ENCODE data around the gene MYBPH.

Gene MYBPH

DNA sequence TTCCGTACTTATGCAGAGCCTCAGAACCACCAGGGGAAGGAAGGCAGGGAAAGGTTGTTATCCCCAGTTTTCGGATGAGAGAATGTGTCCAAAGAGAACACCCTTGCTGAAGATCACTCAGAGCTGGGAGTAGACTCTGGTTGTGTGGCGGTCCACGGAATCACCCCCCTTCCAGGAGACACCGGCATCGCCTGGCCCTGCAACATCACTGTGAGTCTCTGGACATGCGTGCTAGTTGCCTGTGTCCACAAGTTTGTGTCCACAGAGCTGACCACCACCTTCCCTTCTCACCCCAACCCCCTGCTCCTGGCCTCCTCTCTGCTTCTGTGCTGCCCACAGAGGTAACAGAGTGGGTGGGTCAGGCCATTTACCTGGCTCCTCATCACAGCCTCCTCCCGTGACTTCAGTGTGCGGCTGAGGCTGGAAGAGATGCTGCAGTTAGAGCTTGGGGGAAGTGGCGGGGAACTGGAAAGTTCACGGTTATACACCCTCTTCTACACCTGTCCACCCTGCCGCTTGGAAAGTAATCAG, 7.3 kb downstream of the MYBPH start:
- peaks cover 3% of the 10 kb centered on the region for H3K4me1 ChIP-seq (ENCODE audit: control insufficient read depth, insufficient read depth, low read length)
- no peak overlapping the region for H3K4me3 ChIP-seq (ENCODE audit: low read depth, low read length)
- H3K27me3 ChIP-seq (ENCODE audit: control insufficient read depth, insufficient read depth, low read length), result no peaks in the 10 kb centered on the region
- no peak overlapping the region for H3K9ac ChIP-seq (ENCODE audit: low read depth, low read length)
- H3K9me3 ChIP-seq (ENCODE audit: control insufficient read depth, insufficient read depth, low read length), result no peaks in the 10 kb centered on the region
- H3K36me3 ChIP-seq (ENCODE audit: control insufficient read depth, insufficient read depth, low read length), result no peaks in the 10 kb centered on the region

DNA sequence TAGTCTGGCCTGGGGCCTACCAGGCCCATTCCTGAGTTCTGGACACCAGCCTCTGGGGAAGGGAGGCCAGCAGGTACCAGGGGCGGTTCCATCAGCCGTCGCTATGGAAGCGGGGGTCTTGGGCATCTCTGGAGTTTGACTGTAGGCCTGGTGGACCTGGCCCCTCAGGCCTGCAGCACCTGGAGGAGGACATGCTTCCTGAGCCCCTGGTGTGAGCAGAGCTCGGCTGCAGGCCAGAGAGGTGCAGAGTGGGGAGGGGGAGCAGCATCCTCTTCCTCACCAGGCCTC, 7.8 kb downstream of the MYBPH start:
- Histone ChIP-seq H3K9me3 (ENCODE audit: control insufficient read depth, insufficient read depth, low read length) (no peaks in the 10 kb centered on the region), H3K4me3 (ENCODE audit: low read depth, low read length) (no peak overlapping the region), H3K36me3 (ENCODE audit: control insufficient read depth, insufficient read depth, low read length) (no peaks in the 10 kb centered on the region), H3K27me3 (ENCODE audit: control insufficient read depth, insufficient read depth, low read length) (no peaks in the 10 kb centered on the region), H3K9ac (ENCODE audit: low read depth, low read length) (no peak overlapping the region), H3K4me1 (ENCODE audit: control insufficient read depth, insufficient read depth, low read length) (peaks cover 3% of the 10 kb centered on the region)

DNA sequence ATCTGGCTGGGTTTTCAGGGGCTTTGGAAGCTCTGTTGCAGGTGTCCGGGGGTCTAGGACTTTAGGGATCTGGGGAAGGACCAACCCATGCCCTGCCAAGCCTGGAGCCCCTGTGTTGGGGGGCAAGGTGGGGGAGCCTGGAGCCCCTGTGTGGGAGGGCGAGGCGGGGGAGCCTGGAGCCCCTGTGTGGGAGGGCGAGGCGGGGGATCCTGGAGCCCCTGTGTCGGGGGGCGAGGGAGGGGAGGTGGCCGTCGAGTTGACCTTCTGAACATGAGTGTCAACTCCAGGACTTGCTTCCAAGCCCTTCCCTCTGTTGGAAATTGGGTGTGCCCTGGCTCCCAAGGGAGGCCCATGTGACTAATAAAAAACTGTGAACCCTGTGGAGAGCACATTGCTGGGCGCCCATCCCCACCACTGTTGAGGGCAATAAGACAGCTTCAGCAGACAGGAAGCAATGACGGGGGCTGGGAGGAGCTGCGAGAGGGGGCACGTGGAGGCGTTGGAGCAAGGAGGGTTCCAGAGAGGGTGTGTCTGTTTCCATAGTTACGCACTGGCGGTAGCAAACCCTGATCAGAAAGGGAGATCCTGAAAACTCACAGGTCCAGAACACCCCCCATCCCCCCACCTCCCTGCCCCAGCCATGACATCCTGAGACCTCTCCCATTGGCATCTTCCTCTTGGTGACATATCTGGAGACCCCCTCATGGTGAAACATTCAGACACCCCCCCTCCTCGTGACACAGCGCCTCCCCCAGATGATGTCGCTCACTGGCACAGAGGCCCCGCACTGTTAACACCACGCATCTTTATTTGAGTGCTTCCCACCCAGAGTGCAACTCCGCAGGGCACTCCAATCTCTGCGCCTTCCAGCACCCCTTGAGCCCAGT, 8.4 kb downstream of the MYBPH start:
- no peaks in the 10 kb centered on the region for H3K27me3 ChIP-seq (ENCODE audit: control insufficient read depth, insufficient read depth, low read length)
- H3K9me3 ChIP-seq (ENCODE audit: control insufficient read depth, insufficient read depth, low read length), result no peaks in the 10 kb centered on the region
- H3K4me3 ChIP-seq (ENCODE audit: low read depth, low read length), result no peak overlapping the region
- H3K4me1 ChIP-seq (ENCODE audit: control insufficient read depth, insufficient read depth, low read length), result no peaks in the 10 kb centered on the region
- H3K9ac ChIP-seq (ENCODE audit: low read depth, low read length), result no peak overlapping the region
- H3K36me3 ChIP-seq (ENCODE audit: control insufficient read depth, insufficient read depth, low read length), result no peaks in the 10 kb centered on the region

DNA sequence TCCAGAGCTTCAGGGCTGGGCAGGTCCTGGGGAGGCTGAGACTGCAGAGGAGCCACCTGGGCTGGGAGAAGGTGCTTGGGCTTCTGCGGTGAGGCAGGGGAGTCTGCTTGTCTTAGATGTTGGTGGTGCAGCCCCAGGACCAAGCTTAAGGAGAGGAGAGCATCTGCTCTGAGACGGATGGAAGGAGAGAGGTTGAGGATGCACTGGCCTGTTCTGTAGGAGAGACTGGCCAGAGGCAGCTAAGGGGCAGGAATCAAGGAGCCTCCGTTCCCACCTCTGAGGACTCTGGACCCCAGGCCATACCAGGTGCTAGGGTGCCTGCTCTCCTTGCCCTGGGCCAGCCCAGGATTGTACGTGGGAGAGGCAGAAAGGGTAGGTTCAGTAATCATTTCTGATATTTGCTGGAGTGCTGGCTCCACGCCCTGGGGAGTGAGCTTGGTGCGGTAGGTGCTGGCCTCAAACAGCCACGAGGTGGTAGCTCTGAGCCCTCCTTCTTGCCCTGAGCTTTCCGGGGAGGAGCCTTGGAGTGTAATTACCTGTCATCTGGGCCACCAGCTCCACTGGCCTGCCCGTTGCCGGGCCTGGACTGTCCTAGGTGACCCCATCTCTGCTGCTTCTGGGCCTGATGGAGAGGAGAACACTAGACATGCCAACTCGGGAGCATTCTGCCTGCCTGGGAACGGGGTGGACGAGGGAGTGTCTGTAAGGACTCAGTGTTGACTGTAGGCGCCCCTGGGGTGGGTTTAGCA, 9.3 kb downstream of the MYBPH start:
- no peak overlapping the region for H3K9ac ChIP-seq (ENCODE audit: low read depth, low read length)
- H3K36me3 ChIP-seq (ENCODE audit: control insufficient read depth, insufficient read depth, low read length), result no peaks in the 10 kb centered on the region
- no peak overlapping the region for H3K4me3 ChIP-seq (ENCODE audit: low read depth, low read length)
- H3K27me3 ChIP-seq (ENCODE audit: control insufficient read depth, insufficient read depth, low read length), result no peaks in the 10 kb centered on the region
- H3K9me3 ChIP-seq (ENCODE audit: control insufficient read depth, insufficient read depth, low read length), result no peaks in the 10 kb centered on the region
- H3K4me1 ChIP-seq (ENCODE audit: control insufficient read depth, insufficient read depth, low read length), result no peaks in the 10 kb centered on the region

DNA sequence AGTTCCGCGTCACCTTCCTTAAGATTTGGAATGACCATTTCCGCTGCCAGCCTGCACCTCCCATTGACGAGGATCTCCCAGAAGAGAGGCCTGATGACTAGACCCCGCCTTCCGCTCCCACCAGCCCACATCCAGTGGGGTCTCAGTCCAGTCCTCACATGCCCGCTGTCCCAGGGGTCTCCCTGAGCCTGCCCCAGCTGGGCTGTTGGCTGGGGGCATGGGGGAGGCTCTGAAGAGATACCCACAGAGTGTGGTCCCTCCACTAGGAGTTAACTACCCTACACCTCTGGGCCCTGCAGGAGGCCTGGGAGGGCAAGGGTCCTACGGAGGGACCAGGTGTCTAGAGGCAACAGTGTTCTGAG, 9.8 kb downstream of the MYBPH start:
- Histone ChIP-seq H3K27me3 (ENCODE audit: control insufficient read depth, insufficient read depth, low read length) (no peaks in the 10 kb centered on the region), H3K9me3 (ENCODE audit: control insufficient read depth, insufficient read depth, low read length) (no peaks in the 10 kb centered on the region), H3K36me3 (ENCODE audit: control insufficient read depth, insufficient read depth, low read length) (no peaks in the 10 kb centered on the region), H3K9ac (ENCODE audit: low read depth, low read length) (no peak overlapping the region), H3K4me1 (ENCODE audit: control insufficient read depth, insufficient read depth, low read length) (no peaks in the 10 kb centered on the region), H3K4me3 (ENCODE audit: low read depth, low read length) (no peak overlapping the region)

DNA sequence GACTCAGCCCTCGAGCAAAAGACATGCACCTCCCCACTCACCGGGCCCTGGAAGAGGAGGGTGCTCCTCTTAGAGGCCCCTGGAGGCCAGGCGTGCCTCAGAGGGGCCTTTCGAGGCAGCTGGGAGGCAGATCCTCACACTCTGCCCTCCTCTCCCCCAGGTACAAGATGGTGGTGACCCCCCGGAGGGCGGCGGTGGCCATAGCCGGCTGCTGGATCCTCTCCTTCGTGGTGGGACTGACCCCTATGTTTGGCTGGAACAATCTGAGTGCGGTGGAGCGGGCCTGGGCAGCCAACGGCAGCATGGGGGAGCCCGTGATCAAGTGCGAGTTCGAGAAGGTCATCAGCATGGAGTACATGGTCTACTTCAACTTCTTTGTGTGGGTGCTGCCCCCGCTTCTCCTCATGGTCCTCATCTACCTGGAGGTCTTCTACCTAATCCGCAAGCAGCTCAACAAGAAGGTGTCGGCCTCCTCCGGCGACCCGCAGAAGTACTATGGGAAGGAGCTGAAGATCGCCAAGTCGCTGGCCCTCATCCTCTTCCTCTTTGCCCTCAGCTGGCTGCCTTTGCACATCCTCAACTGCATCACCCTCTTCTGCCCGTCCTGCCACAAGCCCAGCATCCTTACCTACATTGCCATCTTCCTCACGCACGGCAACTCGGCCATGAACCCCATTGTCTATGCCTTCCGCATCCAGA, 10.4 kb downstream of the MYBPH start:
- H3K9ac ChIP-seq (ENCODE audit: low read depth, low read length), result no peak overlapping the region
- H3K4me1 ChIP-seq (ENCODE audit: control insufficient read depth, insufficient read depth, low read length), result no peaks in the 10 kb centered on the region
- H3K4me3 ChIP-seq (ENCODE audit: low read depth, low read length), result no peak overlapping the region
- no peaks in the 10 kb centered on the region for H3K36me3 ChIP-seq (ENCODE audit: control insufficient read depth, insufficient read depth, low read length)
- no peaks in the 10 kb centered on the region for H3K9me3 ChIP-seq (ENCODE audit: control insufficient read depth, insufficient read depth, low read length)
- H3K27me3 ChIP-seq (ENCODE audit: control insufficient read depth, insufficient read depth, low read length), result no peaks in the 10 kb centered on the region

DNA sequence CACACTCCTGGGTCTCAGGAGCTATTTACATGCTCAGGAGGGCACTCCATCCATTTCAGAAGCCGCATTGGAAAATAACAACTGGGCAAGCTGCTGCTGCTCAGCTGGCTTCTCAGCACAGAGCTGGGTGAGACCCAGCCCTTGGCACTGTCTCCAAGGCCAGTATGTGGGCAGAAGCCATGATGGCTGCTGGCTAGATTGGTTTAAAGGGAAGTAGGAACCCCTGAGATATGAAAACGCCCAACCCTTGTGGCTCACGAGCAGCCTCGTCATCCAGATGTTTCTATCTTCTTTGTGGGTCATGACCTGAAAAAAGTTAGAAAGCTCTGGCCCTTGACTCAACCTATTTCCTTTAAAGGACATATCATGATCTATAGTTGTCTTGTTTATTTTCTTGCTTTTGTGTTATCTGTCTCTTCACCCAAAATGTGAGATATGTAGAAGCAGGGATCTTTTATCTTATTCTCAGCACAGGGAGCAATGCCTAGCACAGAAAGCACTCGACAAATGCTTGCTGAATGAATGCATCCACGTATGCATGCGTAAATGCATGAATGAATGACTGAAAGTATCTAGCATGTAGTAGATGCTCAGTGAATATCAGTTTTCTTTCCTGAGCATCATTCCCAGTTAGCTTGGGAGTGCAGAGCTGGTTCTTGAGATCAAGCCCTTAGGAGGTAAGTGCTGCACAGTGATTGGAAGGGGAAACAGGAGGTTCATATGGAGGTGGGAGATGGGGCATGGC, 11.6 kb downstream of the MYBPH start:
- H3K9me3 ChIP-seq (ENCODE audit: control insufficient read depth, insufficient read depth, low read length), result no peaks in the 10 kb centered on the region
- no peaks in the 10 kb centered on the region for H3K27me3 ChIP-seq (ENCODE audit: control insufficient read depth, insufficient read depth, low read length)
- H3K4me1 ChIP-seq (ENCODE audit: control insufficient read depth, insufficient read depth, low read length), result no peaks in the 10 kb centered on the region
- no peak overlapping the region for H3K9ac ChIP-seq (ENCODE audit: low read depth, low read length)
- H3K36me3 ChIP-seq (ENCODE audit: control insufficient read depth, insufficient read depth, low read length), result no peaks in the 10 kb centered on the region
- H3K4me3 ChIP-seq (ENCODE audit: low read depth, low read length), result no peak overlapping the region

DNA sequence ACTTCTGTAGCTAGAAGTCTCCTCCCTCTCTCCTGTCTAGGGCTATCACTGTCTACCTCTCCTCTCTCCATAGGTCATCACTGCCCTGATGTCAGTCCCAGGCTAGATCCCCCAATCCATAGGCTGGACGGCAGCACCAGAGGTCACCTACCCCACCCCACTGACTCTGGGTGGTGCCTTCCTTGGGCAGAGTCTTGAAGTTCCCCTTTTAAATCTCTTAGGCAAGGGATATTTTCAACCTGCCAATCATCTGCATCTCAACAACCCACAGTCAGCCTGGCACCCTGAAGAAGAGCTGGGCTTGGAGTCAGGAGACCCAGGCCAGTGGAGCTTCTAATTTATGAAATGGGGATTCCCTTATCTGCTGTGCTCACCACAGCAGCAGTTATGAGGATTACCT, 13.2 kb downstream of the MYBPH start:
- no peaks in the 10 kb centered on the region for H3K27me3 ChIP-seq (ENCODE audit: control insufficient read depth, insufficient read depth, low read length)
- H3K4me3 ChIP-seq (ENCODE audit: low read depth, low read length), result no peak overlapping the region
- H3K4me1 ChIP-seq (ENCODE audit: control insufficient read depth, insufficient read depth, low read length), result no peaks in the 10 kb centered on the region

DNA sequence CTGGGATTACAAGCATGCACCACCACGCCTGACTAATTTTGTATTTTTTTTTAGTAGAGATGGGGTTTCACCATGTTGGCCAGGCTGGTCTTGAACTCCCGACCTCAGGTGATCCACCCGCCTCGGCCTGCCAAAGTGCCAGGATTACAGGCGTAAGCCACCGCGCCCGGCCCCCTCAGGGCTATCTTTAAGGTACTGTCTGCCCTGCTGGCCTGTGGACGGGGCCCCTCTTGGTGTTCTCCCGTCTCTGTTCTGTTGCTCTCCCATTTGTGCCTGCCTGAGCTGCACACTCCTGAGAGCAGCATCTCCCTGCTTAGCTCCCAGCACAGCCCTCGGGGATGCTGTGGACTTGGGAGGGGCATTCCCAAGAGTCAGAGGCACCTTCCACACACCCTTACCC, 13.9 kb downstream of the MYBPH start:
- Histone ChIP-seq H3K9me3 (ENCODE audit: control insufficient read depth, insufficient read depth, low read length) (no peaks in the 10 kb centered on the region), H3K4me3 (ENCODE audit: low read depth, low read length) (no peak overlapping the region), H3K9ac (ENCODE audit: low read depth, low read length) (no peak overlapping the region), H3K36me3 (ENCODE audit: control insufficient read depth, insufficient read depth, low read length) (no peaks in the 10 kb centered on the region), H3K4me1 (ENCODE audit: control insufficient read depth, insufficient read depth, low read length) (no peaks in the 10 kb centered on the region), H3K27me3 (ENCODE audit: control insufficient read depth, insufficient read depth, low read length) (no peaks in the 10 kb centered on the region)

More for the DNA sequence above, 13.2 kb downstream of the MYBPH start:
- H3K9ac ChIP-seq (ENCODE audit: low read depth, low read length), result no peak overlapping the region
- H3K9me3 ChIP-seq (ENCODE audit: control insufficient read depth, insufficient read depth, low read length), result no peaks in the 10 kb centered on the region
- no peaks in the 10 kb centered on the region for H3K36me3 ChIP-seq (ENCODE audit: control insufficient read depth, insufficient read depth, low read length)

DNA sequence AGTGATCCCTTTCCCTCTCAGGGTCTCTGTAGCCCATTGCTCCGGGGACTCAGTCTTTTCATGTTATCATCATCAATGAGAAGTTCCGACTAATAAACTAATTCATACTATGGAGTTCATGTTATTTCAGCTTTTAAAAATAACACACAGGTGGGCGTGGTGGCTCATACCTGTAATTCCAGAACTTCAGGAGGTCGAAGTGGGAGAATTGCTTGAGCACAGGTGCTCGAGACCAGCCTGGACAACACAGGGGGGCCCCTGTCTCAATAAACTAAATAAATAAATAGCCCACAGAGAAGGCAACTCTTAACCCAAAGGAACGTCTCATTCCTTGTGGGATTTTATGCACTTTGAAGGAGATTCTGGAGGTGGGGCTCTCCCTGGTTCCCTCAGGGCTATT, 14.5 kb downstream of the MYBPH start:
- no peaks in the 10 kb centered on the region for H3K36me3 ChIP-seq (ENCODE audit: control insufficient read depth, insufficient read depth, low read length)
- no peaks in the 10 kb centered on the region for H3K9me3 ChIP-seq (ENCODE audit: control insufficient read depth, insufficient read depth, low read length)
- no peaks in the 10 kb centered on the region for H3K27me3 ChIP-seq (ENCODE audit: control insufficient read depth, insufficient read depth, low read length)
- no peak overlapping the region for H3K4me3 ChIP-seq (ENCODE audit: low read depth, low read length)
- no peaks in the 10 kb centered on the region for H3K4me1 ChIP-seq (ENCODE audit: control insufficient read depth, insufficient read depth, low read length)
- H3K9ac ChIP-seq (ENCODE audit: low read depth, low read length), result no peak overlapping the region

DNA sequence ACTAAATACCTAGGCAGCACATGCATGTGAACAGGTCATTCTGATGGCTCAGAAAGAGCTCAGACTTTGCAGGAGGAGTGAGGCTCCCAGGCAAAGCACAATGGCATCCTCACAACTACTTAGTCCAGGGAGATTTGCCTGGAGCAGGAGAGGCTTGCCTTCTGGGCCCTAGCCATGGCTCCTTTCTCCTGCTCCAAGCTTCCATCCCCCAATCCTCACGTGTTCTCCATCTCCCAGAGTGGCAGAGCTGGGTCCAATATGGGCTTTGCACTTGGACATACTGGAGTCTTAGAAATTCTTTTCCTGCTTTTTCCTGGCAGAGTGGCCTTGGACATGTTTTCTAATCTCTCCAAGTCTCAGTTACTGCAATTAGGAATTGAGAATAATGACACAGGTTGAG, 15.8 kb downstream of the MYBPH start:
- no peaks in the 10 kb centered on the region for H3K4me1 ChIP-seq (ENCODE audit: control insufficient read depth, insufficient read depth, low read length)
- H3K36me3 ChIP-seq (ENCODE audit: control insufficient read depth, insufficient read depth, low read length), result no peaks in the 10 kb centered on the region
- H3K9me3 ChIP-seq (ENCODE audit: control insufficient read depth, insufficient read depth, low read length), result no peaks in the 10 kb centered on the region
- H3K9ac ChIP-seq (ENCODE audit: low read depth, low read length), result no peak overlapping the region
- no peak overlapping the region for H3K4me3 ChIP-seq (ENCODE audit: low read depth, low read length)
- H3K27me3 ChIP-seq (ENCODE audit: control insufficient read depth, insufficient read depth, low read length), result no peaks in the 10 kb centered on the region

Measured in iPS-15b (cell line).